Measurements from ENCODE around the gene SLC7A1. TPM values are rescaled to one million over a fixed set of nuclear protein-coding genes. Genes with fewer than 3 reads are reported as not detected.

SLC7A1 gene
- total RNA-seq, 3 donors from 2014 or later (not counting 1 experiment from before 2014, with no cell fraction given) = 8.7 to 12.6 (median 10.2) TPM

- Histone ChIP-seq H3K4me1 (ENCODE audit: control insufficient read depth, insufficient read depth, low read length) (peaks cover 6% of the 10 kb centered on the region), H3K27me3 (ENCODE audit: control insufficient read depth, insufficient read depth, low read length) (no peaks in the 10 kb centered on the region), H3K36me3 (ENCODE audit: control insufficient read depth, insufficient read depth, low read length) (no peaks in the 10 kb centered on the region), H3K9me3 (ENCODE audit: control insufficient read depth, insufficient read depth, low read length) (no peaks in the 10 kb centered on the region), H3K4me3 (ENCODE audit: low read length) (no peak overlapping the region), H3K27ac (ENCODE audit: low read length) (no peak overlapping the region)
- H3K27ac Mint-ChIP-seq = no peak overlapping the region
- no peaks in the 10 kb centered on the region for H3K9me3 Mint-ChIP-seq
- H3K27me3 Mint-ChIP-seq (ENCODE audit: low read depth in 2 of 2) = no peaks in the 10 kb centered on the region
- no peak for TF ChIP-seq CTCF (IDR thresholded peaks at IDR 0.05)
- DNase-seq = no peak
- ATAC-seq = no peak
- peaks cover 26 to 31% of the 10 kb centered on the region in 2 donors for H3K4me1 Mint-ChIP-seq
- H3K4me3 Mint-ChIP-seq = no peak overlapping the region
- H3K36me3 Mint-ChIP-seq = no peaks in the 10 kb centered on the region
- 95% methylated on average over 7 of the region's 7 CpGs for WGBS (ENCODE audit: insufficient coverage)
- intact Hi-C loops (cut with micrococcal nuclease) = loop anchor here (10.0 kb wide), 1 partner anchor 525 kb away; no protein-coding TSS in a partner anchor
These were observed 5.5 kb downstream of the SLC7A1 start for GRCh38 chr13:29589967-29590366.

GRCh38 chr13:29589234-29589633, 6.3 kb downstream of the SLC7A1 start:
- ATAC-seq = no peak
- no peak for TF ChIP-seq CTCF (IDR thresholded peaks at IDR 0.05)
- intact Hi-C loops (cut with micrococcal nuclease) = no loop called here
- Mint-ChIP-seq H3K9me3 (no peaks in the 10 kb centered on the region), H3K36me3 (no peaks in the 10 kb centered on the region), H3K4me1 (peaks cover 24 to 31% of the 10 kb centered on the region in 2 donors), H3K27me3 (ENCODE audit: low read depth in 2 of 2) (no peaks in the 10 kb centered on the region), H3K27ac (no peak overlapping the region), H3K4me3 (no peak overlapping the region)
- no peaks in the 10 kb centered on the region for H3K27me3 ChIP-seq (ENCODE audit: control insufficient read depth, insufficient read depth, low read length)
- no peak overlapping the region for H3K27ac ChIP-seq (ENCODE audit: low read length)
- no peaks in the 10 kb centered on the region for H3K9me3 ChIP-seq (ENCODE audit: control insufficient read depth, insufficient read depth, low read length)
- H3K4me1 ChIP-seq (ENCODE audit: control insufficient read depth, insufficient read depth, low read length) = peaks cover 2% of the 10 kb centered on the region
- no peaks in the 10 kb centered on the region for H3K36me3 ChIP-seq (ENCODE audit: control insufficient read depth, insufficient read depth, low read length)
- DNase-seq = no peak
- H3K4me3 ChIP-seq (ENCODE audit: low read length) = no peak overlapping the region
- 98% methylated on average over 6 of the region's 6 CpGs for WGBS (ENCODE audit: insufficient coverage)

- Histone ChIP-seq H3K27me3 (ENCODE audit: control insufficient read depth, insufficient read depth, low read length) (no peaks in the 10 kb centered on the region), H3K4me3 (ENCODE audit: low read length) (no peak overlapping the region), H3K4me1 (ENCODE audit: control insufficient read depth, insufficient read depth, low read length) (no peaks in the 10 kb centered on the region), H3K9me3 (ENCODE audit: control insufficient read depth, insufficient read depth, low read length) (no peaks in the 10 kb centered on the region), H3K27ac (ENCODE audit: low read length) (no peak overlapping the region), H3K36me3 (ENCODE audit: control insufficient read depth, insufficient read depth, low read length) (no peaks in the 10 kb centered on the region)
- no peak for TF ChIP-seq CTCF (IDR thresholded peaks at IDR 0.05)
- no peak overlapping the region for H3K27ac Mint-ChIP-seq
- no peaks in the 10 kb centered on the region for H3K9me3 Mint-ChIP-seq
- 86% methylated on average over 6 of the region's 7 CpGs for WGBS (ENCODE audit: insufficient coverage)
- no peak for ATAC-seq
- intact Hi-C loops (cut with micrococcal nuclease) = no loop called here
- no peaks in the 10 kb centered on the region for H3K36me3 Mint-ChIP-seq
- DNase-seq = no peak
- H3K4me3 Mint-ChIP-seq = no peak overlapping the region
- H3K4me1 Mint-ChIP-seq = peaks cover 16 to 33% of the 10 kb centered on the region in 2 donors
- no peaks in the 10 kb centered on the region for H3K27me3 Mint-ChIP-seq (ENCODE audit: low read depth in 2 of 2)
These were observed 7.8 kb downstream of the SLC7A1 start for GRCh38 chr13:29587645-29588044.

DNA sequence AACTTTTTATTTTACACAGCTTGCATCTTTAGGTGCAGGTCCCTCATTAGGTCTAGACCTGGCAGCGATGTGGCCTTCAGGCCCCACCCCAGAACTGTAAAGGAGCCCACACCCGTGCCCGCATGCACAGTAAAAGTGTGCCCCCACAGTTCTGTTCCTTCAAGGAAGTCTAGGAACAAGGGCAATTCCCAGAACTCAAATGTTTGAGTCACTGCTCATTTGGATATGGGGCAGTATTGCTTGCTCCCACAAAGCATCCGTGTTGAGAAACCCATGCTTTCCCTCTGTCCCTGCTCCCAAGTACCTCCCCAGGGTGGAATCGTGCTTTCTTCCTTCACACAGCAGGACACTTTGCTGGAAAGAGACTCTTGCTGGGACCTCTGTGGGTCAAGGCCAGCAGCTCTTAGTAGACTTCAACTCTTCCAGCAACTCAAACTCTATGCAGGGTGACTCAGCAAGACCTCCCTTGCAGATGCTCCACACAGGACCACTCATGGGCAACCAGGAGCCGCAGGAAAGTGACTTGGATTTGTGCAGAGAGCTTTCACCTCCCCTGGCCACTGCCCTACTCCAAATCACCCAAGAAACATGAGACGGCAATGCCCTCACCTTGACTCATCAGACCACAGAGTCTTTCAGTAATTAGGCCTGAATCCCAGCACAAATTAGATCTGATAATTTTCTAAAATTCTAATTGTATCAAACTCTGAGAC, 12.3 kb downstream of the SLC7A1 start:
- intact Hi-C loops (cut with micrococcal nuclease) = no loop called here
- H3K36me3 Mint-ChIP-seq = no peaks in the 10 kb centered on the region
- H3K27me3 Mint-ChIP-seq (ENCODE audit: low read depth in 2 of 2) = no peaks in the 10 kb centered on the region
- H3K9me3 Mint-ChIP-seq = no peaks in the 10 kb centered on the region
- no peaks in the 10 kb centered on the region for H3K36me3 ChIP-seq (ENCODE audit: control insufficient read depth, insufficient read depth, low read length)
- ATAC-seq (no peak), DNase-seq (no peak)
- peaks cover 0 to 9% of the 10 kb centered on the region in 2 donors for H3K4me1 Mint-ChIP-seq
- H3K4me3 Mint-ChIP-seq = no peak overlapping the region
- H3K27me3 ChIP-seq (ENCODE audit: control insufficient read depth, insufficient read depth, low read length) = no peaks in the 10 kb centered on the region
- H3K27ac ChIP-seq (ENCODE audit: low read length) = no peak overlapping the region
- WGBS (ENCODE audit: insufficient coverage) = 94% methylated on average over 7 of the region's 7 CpGs
- H3K9me3 ChIP-seq (ENCODE audit: control insufficient read depth, insufficient read depth, low read length) = no peaks in the 10 kb centered on the region
- TF ChIP-seq CTCF (IDR thresholded peaks at IDR 0.05) = no peak
- H3K4me3 ChIP-seq (ENCODE audit: low read length) = no peak overlapping the region
- H3K27ac Mint-ChIP-seq = no peak overlapping the region
- no peaks in the 10 kb centered on the region for H3K4me1 ChIP-seq (ENCODE audit: control insufficient read depth, insufficient read depth, low read length)
